HFFc6 (cell line): ENCODE results near the gene FBXW12. TPM values are rescaled to one million over a fixed set of nuclear protein-coding genes. Genes with fewer than 3 reads are reported as not detected.

Source experiments
- DNase-seq: peaks from one replicate; pipeline ENCODE4 v3.0.0-alpha.2; 2018
- H3K27ac Mint-ChIP-seq: 2 replicates; pipeline ENCODE4 v1.8.0; 2020; ENCODE audit warnings: mild to moderate bottlenecking, mixed read lengths
- H3K27me3 Mint-ChIP-seq: 2 replicates; pipeline ENCODE4 v1.8.0; 2021; ENCODE audit warnings: mild to moderate bottlenecking, moderate library complexity, mixed read lengths; ENCODE audit not compliant: insufficient read depth
- H3K36me3 Mint-ChIP-seq: 2 replicates; pipeline ENCODE4 v1.8.0; 2021; ENCODE audit warnings: low read depth, mixed read lengths
- H3K4me1 Mint-ChIP-seq: 2 replicates; pipeline ENCODE4 v1.8.0; 2020; ENCODE audit warnings: low read depth, mixed read lengths
- H3K4me3 Mint-ChIP-seq: 2 replicates; pipeline ENCODE4 v1.8.0; 2020; ENCODE audit warnings: mild to moderate bottlenecking, moderate library complexity, mixed read lengths
- H3K9me3 Mint-ChIP-seq: 2 replicates; pipeline ENCODE4 v1.8.0; 2020; ENCODE audit warnings: mild to moderate bottlenecking, mixed read lengths
- total RNA-seq, 6 experiments: library from RNA; stranded (reverse); fragmentation: NEBNext Ultra II Directional; extraction: Animal tissue kit (Norgen Biotek cat#: 25700); gene quantifications; 2 replicates in 1 of 6; 3 replicates in 5 of 6; pipeline ENCODE4 v1.2.3, GENCODE V29; 2021
- TF ChIP-seq, protein P1 (sequence below): fragments of 200-600 bp; sonication (generic); IDR thresholded peaks from 2 replicates; pipeline ENCODE4 v1.5.0; 2021; ENCODE audit warnings: antibody characterized with exemption, mild to moderate bottlenecking

The FBXW12 gene
- total RNA-seq, 6 experiments from 2014 or later: not detected

DNA sequence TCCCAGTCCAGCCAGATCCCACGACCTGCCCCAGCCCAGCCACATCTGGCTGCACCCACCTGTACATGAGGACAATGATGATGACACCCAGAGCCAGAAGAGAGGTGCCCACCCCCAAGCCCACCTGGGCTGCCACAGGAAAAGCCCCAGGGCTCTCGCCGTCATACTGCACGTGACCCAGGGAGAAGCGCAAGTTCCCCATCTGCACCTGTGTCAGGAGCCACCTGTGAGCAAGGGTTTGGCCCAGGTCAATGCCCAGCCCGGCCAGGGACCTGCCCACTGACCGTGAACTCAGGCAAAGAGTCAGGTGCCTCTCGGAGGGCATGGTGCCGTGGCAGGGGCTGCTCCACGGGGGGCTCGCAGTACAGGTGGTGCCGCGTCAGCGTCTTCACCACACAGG, 41.6 kb downstream of the FBXW12 start:
- H3K36me3 Mint-ChIP-seq: no peaks in the 10 kb centered on the region
- H3K4me3 Mint-ChIP-seq: no peak overlapping the region
- no peaks in the 10 kb centered on the region for H3K4me1 Mint-ChIP-seq
- H3K9me3 Mint-ChIP-seq: no peaks in the 10 kb centered on the region
- H3K27ac Mint-ChIP-seq: no peak overlapping the region
- no peaks in the 10 kb centered on the region; the same call in 1 of the 2 replicates for H3K27me3 Mint-ChIP-seq
- TF ChIP-seq, protein P1, sequence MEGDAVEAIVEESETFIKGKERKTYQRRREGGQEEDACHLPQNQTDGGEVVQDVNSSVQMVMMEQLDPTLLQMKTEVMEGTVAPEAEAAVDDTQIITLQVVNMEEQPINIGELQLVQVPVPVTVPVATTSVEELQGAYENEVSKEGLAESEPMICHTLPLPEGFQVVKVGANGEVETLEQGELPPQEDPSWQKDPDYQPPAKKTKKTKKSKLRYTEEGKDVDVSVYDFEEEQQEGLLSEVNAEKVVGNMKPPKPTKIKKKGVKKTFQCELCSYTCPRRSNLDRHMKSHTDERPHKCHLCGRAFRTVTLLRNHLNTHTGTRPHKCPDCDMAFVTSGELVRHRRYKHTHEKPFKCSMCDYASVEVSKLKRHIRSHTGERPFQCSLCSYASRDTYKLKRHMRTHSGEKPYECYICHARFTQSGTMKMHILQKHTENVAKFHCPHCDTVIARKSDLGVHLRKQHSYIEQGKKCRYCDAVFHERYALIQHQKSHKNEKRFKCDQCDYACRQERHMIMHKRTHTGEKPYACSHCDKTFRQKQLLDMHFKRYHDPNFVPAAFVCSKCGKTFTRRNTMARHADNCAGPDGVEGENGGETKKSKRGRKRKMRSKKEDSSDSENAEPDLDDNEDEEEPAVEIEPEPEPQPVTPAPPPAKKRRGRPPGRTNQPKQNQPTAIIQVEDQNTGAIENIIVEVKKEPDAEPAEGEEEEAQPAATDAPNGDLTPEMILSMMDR: no peak
- DNase-seq: no peak

DNA sequence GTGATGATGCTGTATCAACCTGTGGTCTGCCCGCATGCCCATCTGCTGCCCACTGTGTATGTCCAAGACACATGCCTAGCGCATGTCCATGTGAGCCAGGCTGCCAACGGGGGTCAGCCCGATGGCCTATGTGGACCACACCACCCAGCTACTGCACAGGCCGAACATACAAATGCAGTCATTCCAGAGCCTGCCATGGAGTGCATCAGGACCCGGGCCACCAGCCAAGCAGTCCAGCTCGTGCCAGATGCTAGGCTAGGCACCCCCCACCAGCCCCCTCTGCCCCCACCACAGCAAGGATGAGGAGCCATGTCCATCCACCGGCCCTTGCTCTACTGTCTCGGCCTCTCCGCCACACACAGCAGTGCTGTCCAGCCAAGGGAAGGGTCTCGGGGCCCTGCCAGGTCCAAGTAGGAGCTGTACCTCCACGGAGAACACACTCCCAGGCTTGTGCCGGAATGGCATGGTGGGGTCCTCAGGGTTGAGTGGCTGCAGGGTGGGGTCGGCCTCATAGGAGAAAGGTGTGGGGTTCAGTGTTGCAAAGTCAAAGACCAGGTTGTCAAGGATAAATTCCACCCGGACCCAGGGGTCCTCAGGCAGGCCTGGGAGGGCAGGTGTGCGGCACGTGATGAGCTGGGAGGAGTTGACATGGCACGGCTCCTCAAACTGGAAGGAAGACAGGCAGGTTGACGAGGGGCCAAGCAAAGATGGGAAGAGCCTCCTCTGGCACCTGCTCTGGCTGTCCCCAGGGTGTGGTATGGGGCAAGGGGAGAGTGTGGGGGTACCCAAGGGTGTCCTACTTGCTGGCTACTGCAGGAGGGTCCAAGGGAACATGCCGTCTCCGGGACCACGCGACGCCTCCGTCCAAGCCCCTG, 42.6 kb downstream of the FBXW12 start:
- Mint-ChIP-seq H3K27ac (no peak overlapping the region), H3K36me3 (no peaks in the 10 kb centered on the region), H3K4me3 (no peak overlapping the region), H3K27me3 (no peaks in the 10 kb centered on the region; the same call in 1 of the 2 replicates), H3K9me3 (no peaks in the 10 kb centered on the region), H3K4me1 (no peaks in the 10 kb centered on the region)
- TF ChIP-seq, protein P1: no peak
- DNase-seq: no peak

DNA sequence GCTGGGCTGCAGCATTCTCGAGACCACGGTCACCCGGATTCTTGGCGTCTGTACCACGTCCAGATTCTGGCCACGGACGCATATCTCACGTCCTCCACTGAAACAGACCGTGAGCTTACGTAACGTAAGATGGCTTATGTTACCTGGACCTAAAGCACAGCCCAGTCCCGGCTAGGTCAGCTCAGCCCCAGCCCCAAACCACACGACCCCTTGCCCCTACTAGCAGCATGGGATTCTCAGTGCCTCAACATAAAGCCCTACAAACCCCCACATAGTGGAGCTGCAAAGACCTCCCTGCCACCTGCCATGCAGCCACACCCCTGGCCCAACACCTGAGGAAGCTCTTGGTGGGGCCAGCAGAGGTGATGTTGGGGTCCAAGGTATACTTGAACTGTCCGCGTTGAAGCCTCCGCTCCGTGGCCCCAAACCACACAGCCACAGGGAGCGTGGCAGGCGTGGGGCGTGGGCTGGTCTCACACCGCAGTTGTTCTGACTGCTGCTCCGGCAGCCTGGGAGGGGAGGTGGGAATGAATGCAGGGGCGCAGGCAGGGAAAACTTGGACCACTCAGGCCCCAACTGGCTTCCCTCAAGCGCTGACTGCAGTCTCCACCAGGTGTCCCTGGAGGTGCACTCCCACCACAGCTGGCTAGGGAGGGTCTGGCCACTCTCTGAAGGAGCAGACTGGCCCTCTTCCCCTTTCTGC, 43.4 kb downstream of the FBXW12 start:
- Mint-ChIP-seq H3K27me3 (peaks cover under 1% of the 10 kb centered on the region), H3K4me1 (no peaks in the 10 kb centered on the region), H3K9me3 (no peaks in the 10 kb centered on the region), H3K27ac (no peak overlapping the region), H3K4me3 (no peak overlapping the region), H3K36me3 (no peaks in the 10 kb centered on the region)
- DNase-seq: no peak
- TF ChIP-seq, protein P1: peak; percentile 16; the same call in 1 of the 2 replicates

DNA sequence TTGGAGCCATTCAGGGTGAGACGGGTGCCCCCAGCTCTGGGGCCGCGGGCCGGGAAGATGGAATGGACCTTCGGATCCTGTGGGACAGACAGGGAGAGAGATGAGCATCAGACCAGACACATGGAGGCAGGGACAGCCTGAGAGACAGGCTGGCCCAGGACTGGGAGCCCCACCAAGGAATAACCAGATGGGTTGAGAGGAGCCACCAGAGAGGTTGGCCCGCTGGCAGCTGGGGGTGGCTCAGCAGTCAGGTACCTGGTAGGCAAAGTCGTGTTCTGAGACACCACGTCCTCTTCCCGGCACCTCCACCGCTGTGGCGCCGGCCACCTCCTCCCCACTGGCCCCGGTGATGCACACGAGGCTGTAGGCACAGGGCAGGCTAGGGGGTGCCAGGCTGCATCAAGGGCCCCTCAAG, 44.1 kb downstream of the FBXW12 start:
- Mint-ChIP-seq H3K27ac (no peak overlapping the region), H3K4me3 (no peak overlapping the region; the same call in 1 of the 2 replicates), H3K36me3 (no peaks in the 10 kb centered on the region), H3K27me3 (peaks cover 7% of the 10 kb centered on the region), H3K9me3 (no peaks in the 10 kb centered on the region), H3K4me1 (no peaks in the 10 kb centered on the region)
- TF ChIP-seq, protein P1: no peak
- no peak for DNase-seq

DNA sequence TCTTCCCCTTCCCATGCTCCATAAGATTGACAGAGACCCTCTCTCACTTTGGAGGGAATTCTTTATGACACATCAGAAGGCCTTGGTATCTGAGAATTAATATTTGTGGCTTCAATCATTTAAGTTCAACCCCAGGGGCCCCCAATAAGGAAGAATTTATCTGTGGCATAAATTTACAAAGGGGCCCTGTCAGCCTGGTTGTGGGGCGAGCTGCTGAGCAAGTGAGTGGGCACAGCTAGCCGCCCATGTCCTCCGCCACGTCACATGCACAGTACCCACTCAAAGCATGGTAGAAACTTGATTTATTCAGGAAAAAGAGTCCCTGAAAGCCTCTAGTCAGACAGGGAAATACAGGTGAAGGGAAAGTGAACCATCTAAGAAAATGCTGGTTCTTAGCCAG, 44.5 kb downstream of the FBXW12 start:
- H3K36me3 Mint-ChIP-seq: no peaks in the 10 kb centered on the region
- peaks cover 8% of the 10 kb centered on the region for H3K27me3 Mint-ChIP-seq
- H3K4me3 Mint-ChIP-seq: no peak overlapping the region
- no peak for DNase-seq
- H3K9me3 Mint-ChIP-seq: no peaks in the 10 kb centered on the region
- no peaks in the 10 kb centered on the region for H3K4me1 Mint-ChIP-seq
- TF ChIP-seq, protein P1: no peak
- no peak overlapping the region for H3K27ac Mint-ChIP-seq
